SHP77 treated with DMSO at 0.1 percent for 48 hours (cell line): ENCODE results near the gene BCL7A.
"Not testable (repeated sequence)": the region's sequence is repeated elsewhere in the genome, so short reads cannot be mapped to it uniquely, and the experiment has no call there.

Experiments used
- DNase-seq: peaks from one replicate; lab custom pipeline; 2025; lab: John Stamatoyannopoulos, UW

BCL7A gene

DNA sequence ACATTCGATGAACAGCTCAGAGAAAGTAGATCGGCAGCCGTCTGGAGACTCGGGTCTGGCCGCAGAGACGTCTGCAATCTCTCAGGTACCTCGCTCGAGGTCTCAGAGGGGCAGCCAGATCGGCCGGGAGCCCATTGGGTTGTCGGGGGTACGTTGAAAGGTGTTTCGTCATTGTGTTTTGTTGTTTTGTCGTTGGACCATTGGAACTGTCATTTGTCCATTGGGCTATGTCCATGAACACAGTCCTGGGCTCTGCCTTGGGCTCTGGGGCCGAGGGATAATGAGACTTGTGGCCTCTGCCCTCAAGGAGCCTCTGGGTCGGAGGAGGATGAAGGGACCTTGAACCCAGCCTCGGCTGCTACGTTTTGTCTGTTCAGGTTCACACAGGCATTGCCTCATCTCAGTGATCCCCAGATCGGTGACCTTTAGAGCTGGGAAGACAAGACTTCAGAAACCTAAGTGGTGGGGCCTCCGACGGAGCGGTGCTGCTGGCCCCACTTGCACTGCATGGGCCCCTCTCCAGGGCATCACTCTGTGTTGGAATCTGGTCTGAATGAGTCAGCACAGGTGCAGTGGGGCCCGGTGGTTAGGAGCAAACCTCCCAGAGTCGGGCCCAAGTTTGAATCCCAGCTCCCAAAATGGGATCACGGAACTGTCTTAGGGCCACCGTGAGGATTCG, 33.3 kb downstream of the BCL7A start:
- no peak for DNase-seq

DNA sequence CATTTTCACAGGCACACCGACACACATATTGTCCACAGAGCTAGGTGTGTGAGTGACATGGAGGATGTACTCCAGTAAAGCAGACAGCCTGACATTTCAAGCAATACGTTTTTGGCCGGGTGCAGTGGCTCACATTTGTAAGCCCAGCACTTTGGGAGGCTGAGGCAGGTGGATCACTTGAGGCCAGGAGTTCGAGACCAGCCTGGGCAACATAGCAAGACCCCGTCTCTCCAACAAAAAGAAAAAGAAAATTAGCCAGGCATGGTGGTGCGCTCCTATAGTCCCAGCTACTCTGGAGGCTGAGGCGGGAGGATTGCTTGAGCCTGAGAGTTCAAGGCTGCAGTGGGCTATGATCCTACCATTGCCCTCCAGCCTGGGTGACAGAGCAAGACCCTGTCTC, 34.7 kb downstream of the BCL7A start:
- DNase-seq, result not testable (repeated sequence)

DNA sequence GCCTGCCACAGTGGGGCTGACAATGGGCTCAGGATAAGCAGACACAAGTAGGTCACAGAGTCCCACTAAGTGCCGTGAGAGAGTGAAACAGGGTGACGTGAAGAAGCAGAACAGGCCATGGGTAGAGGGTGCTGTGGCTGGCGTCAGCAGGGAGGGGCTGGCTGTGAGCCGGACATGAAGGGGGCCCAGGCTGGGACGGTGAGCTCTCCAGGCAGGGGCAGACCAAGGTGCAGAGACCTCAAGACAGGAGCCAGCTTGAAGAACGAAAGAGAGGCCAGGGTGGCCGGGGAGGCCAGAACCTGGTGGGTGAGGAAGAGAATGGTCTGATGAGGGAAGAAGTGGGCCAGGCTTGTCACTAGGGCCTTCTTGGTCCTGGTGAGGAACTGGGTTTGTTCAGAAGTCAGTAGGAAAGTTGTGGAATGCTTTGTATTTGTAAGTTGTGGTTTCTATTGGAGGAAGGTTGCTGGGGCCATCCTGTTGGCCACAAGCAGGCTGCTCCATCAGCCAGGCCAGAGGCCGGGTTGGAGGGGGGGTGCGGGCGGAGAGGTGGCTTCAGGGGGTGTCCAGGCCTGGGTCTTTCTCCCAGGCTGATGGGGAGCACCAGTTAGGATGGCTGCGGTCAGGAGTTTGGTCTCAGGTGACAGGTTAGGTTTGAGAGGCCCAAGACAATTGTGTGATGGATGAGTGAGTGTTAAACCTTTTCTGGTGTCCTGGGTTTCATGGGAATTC, 35.5 kb downstream of the BCL7A start:
- DNase-seq, result no peak

DNA sequence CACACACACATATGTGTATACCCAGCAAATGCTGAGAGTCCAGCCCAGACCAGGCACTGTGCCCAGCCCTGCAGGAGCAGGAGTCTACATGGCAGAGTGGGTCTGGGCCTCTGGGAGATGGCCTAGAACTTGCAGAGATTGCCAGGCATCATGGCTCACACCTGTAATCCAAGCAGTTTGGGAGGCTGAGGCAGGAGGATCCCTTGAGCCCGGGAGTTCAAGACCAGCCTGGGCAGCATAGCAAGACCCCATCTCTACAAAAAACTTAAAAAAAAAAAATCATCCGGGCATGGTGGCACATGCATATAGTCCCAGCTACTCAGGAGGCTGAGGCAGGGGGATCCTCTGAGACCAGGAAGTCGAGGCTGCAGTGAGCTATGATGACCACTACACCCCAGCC, 36.1 kb downstream of the BCL7A start:
- no peak for DNase-seq

DNA sequence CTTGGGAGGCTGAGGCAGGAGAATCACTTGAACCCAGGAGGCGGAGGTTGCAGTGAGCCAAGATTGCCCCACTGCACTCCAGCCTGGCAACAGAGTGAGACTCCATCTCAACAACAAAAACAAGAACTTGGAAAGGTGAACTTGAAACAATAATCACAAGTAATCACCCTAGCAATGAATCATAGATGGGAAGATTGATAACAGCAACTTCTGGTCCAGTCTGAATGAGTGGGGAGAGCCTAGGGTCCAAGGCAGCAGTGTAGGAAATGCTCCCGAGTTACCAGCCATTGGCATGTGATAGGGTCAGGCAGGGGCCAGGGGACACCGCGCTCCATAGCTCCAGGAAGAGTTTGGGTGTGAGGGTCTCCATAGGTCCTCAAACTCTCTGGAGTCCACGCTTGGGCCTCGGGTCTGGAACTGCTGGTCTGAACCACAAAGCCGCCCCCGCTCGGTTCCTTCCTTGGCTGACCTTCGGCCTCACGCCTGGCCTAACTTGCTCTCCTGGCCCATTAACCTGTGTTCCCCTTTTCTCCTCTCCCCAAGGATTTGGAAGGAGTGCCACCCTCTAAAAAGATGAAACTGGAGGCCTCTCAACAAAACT, 37.0 kb downstream of the BCL7A start:
- DNase-seq, result no peak

DNA sequence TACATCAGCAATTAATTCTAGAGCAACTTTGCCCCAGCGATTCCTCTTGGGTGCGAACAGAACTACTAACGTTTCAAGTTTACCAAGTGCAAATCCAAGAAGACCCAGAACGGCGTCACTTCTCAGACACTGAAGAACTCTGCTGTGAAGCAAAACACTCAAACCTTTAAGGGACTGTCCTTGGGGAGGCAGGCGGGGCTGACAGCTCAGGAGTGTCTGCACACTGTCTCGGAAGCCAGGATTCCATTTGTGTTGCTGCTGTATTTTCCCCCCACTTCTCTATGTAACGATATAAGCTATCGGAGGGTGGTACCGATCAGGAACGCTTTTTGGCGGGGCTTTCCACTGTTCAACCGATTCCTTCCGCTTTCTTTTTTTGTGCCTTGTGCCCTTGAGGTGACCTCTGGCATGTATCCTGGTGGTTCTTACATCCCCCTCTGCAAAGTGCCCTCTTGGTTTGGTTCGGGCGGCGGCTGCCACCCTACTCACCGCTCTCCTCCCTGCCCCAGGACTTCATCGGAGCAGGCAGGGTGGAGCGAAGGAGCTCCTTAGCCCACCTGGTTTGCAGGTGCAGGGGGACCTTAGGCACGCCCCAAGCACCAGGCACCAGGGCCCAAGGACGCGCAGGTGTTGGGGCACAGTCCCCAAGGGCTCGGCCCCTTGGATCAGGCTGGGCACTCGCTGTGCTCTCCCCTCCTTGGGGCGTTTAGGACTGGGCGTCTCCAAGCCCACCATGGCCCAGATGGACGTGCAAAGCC, 37.7 kb downstream of the BCL7A start:
- DNase-seq, result no peak

DNA sequence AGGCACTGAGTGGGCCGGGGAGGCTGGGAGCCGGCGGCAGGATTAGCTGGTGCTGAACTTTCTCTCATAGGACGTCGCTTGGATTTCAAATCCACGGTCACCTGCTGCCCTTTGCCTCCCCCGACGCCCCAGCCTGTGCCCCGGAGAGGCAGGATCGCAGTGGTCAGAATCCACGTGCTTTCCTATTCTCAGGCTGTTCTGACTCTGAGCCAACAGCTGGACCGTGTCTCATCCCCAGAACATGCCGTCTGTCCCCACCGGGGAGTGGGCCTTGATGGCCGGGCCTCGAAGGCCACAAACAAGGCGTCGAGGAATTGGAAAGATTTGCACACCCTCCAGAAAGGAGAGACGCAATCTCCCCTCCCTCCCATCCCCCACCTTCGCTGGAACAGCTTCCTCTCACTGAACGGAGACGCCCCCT, 38.4 kb downstream of the BCL7A start:
- DNase-seq, result no peak

DNA sequence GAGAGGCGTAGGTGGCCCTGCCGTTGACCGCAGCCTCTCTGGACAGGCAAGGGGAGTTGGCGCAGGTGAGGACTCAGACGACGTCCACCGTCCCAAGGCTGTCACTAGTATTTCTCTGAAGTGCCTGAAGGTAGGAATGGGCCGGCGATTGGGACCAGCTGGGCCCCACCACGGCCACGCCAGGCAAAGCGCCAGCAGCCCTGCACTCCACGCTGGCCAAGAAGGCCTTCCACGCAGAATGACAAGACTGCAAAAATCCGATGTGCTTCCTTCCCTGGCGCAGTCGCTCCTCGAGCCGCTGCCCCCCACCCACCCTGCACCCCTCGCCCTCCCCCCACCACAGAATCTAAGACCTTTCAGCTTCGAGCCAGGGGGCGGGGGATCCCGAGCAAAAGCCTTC, 39.6 kb downstream of the BCL7A start:
- no peak for DNase-seq

DNA sequence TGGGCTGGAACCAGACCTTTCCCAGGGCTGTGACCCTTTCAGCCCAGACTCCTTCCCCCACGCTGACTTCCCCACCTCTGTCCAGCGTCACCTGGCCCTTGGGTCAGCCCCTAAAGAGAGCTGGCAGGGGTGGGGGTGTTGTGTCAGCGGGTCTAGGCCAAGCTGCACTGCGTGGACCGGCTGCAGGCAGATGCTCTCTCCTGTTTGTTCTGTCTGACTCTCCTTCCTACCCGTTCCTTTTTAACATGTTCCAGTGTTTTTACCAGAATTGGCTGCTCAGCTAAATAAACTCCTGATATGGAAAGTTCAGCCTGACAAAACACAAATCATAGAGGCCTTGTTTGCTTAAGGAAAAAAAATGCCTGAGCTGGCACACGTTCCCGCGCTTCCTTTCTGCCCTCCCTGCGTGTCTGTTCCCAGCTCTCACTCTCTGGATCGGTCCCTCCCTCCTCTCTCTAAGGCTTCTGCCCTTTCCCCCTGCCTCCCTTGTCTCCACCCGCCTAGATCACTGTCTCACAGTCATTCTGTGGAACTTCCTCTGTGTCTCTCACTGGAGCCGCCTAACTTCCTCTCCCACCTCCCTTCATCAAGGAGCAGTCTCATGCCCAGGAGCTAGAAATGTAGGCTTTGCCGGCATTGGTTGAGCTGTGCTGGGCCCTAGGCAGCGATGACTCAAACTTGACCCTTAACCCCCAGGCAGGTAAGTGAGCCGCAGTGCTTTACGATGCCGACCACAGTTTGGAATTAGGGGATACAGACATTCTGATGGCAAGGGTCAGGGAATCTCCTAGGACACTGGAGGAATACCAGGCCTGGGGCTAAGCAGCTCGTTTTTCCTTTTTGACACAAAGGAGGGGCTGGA, 41.4 kb downstream of the BCL7A start:
- DNase-seq, result peak; percentile 78

DNA sequence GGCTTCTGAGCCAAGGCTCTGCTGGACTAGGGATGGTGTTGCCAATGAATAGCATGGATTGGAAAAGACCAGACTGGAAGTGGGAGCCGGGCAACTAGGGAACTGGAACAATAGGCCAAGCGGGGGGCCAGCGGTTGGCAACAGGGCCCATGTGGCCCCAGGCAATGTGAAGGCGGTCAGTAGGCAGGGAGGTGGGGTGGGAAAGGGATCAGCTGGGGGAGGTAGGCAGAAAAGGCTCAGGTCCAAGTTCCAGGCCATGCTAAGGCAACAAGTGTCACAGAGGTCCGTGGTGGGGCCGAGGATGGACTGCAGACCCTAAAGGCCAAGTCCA, 42.0 kb downstream of the BCL7A start:
- DNase-seq, result peak; percentile 54

DNA sequence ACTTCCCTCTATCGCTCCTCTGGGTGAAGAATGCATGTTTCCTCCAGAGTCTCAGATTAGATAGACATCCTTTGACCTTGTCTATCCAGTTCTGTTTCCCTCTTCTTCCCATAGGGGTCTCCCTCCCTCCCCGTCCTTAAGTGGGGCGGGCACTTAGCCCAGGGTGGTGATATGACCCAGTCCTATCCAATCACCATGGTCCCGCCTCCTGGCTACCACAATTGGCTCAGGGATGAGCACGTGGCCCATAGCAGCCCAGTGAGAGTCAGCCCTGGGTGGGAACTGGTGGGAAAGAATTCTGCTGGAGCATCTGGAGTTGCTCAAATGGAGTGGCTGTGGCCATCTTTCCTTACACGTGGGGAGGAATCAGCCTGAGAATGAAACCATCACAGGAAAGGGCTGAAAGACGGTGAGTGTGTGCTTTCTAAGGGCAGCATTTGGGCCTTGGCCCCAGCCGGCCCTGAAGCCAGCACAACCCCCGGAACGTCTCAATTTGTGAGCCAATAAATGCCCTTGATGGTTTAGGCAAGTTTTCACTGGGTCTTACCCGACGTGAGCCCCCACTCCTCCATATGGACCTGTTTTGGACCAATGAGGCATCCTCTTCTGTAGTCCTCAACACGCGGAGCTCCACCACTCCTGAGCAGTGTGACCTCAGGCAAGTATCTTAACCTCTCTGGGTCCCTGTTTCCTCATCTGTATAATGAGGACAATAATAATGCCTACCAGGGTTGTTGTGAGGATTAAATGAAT, 42.5 kb downstream of the BCL7A start:
- DNase-seq, result peak; percentile 99

DNA sequence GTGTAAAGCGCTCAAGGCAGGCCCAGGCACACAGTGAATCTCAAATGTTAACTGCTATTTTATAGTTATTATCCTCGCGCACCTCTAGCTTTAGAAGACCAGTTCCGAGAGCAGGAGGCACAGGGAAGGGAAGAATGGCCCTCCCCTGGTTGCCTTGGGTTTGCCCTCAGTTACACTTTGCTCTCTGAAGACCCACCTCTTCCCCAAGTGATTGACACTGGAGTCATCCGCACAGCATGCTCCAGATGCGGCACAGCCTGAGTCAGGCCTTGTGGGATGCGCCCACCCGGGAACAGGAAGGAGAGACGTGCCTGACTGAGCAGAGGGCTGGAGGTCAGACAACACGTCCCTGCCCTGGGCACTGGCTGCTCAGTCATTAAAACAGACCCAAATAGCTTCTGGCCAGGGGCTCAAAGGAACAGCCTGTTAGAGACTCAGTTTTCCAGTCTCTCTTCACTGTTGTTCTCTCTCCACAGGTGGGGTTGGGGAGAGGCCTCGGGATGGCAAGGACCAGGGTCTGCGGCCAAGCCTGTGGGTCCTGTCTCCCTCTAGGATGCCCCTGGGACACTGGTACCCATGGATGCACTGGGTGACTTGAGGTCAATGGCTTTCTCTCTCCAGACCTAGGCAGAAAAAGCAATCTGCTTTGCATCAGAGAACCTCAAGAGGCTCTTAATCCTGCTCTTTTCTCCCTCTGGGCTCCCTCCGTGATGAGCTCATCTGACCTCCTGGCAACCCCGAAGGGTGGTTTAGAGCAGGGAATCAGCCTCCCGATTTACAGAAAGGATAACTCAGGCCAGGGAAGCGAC, 43.3 kb downstream of the BCL7A start:
- DNase-seq, result no peak

DNA sequence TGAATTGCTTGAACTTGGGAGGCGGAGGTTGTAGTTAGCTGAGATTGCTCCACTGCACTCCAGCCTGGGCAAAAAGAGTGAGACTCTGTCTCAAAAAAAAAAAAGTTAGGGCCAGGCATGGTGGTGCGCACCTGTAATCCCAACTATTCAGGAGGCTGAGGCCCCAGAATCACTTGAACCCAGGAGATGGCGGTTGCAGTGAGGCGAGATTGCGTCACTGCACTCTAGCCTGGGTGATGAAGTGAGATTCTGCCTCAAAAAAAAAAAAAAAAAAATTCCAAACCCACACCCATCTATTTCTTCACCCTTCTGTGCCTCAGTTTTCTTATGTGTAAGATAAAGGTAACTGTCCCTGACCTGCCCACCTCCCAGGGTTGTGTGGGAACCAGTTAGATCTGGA, 45.9 kb downstream of the BCL7A start:
- no peak for DNase-seq

DNA sequence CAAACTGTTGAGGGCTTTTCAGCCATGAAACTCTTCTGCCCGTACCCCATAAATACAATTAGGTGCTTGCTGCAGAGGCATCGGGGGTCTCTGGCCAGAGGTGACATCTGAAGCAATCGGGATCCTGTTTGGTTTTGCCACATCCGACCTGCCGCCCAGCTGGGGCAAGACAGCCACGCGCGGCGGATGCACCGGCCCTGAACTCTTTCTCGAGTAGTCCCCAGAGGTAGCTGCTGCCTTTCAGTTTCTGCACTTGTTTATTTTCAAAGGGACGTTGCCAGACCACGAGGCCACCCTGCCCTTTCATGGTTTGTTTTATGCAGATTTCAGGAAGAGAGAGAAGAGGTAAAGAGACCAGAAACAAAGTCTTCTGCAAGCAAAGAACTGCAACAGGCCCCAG, 46.3 kb downstream of the BCL7A start:
- DNase-seq, result no peak

DNA sequence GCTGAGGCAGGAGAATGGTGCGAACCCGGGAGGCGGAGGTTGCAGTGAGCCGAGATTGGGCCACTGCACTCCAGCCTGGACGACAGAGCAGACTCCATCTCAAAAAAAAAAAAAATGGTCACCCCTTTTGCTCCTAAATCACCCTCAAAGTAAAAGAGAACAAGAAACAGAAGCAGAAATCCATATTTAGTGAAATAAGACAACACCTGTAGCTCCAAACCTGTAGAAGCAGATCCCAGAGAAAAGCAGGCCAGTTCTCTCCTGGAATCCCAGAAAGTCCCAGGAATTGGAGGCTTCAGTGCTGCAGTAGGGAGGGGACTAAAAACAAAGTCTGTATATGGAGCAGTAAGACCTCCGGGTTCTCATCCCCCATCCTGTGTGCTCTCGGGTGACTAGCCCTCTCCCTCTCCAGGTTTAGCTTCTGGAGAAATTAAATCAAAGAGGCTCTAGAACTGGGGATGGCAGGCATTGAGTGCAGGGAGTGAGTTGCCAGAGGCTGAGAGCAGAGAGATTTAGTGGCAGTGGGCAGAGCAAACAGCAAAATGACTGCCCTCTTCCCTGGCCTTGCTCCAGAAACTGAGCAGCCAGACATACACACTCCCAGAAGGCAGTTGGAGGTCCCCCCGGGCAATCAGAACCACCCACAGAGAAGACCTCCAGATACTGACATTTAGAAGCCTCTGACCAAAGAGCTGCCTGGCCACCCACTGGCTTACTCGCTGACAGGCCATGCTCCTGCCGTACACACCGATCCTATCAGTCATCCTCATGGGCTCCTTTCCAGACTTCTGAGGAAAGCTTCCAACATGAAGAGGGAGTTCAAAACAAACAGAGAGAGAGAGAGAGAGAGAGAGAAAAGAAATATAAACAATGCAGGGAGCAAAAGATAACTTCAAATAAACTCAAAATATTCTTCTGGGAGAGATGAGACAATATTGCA, 50.6 kb downstream of the BCL7A start:
- DNase-seq, result no peak

DNA sequence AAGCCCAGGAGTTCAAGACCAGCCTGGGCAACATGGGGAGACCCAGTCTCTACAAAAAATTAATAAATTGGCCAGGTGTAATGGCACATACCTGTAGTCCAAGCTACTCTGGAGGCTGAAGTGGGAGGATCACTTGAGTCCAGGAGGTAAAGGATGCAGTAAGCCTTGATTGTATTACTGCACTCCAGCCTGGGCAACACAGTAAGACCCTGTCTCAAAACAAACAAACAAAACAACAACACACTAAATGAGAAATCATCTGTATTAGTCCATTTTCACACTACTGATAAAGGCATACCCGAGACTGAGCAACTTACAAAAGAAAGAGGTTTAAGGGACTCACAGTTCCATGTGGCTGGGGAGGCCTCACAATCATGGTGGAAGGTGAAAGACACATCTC, 52.1 kb downstream of the BCL7A start:
- no peak for DNase-seq

DNA sequence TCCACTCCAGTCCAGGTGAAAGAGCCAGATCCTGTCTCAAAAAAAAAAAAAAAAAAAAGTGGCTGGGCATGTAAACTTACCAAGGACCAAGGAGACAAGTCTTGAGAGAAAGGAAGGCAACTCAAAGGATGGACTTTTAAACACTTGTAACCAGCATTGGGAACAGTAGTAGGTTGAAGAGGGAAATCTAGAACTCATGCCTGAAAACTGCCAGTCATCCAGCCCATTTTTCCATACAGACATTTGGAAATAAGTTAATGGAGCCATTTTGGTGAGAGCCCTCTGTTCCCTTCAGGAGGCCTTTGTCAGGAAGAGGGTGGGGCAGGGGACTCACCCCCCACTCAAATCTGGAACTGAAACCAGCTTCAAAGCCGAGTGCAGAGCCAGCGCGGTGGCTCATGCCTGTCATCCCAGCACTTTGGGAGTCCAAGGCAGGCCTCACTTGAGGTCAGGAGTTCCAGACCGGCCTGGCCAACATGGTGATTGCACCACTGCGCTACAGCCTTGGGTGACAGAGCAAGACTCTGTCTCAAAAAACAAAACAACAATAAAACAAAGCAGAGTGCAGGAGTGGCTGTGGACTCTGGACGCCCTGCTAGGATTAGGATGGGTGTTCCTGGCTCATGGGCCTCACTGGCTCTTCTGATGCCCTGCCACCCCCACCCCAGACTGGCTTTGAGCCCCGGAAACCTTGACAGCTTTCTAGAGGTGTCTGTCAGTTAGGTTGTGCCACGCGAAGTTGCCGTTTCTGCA, 55.2 kb downstream of the BCL7A start:
- no peak for DNase-seq
